ENCODE data around the gene TTLL5. TPM values are rescaled to one million over a fixed set of nuclear protein-coding genes. Genes with fewer than 3 reads are reported as not detected.

TTLL5 gene
- total RNA-seq, 1 donor from 2014 or later = 26.0 TPM

DNA sequence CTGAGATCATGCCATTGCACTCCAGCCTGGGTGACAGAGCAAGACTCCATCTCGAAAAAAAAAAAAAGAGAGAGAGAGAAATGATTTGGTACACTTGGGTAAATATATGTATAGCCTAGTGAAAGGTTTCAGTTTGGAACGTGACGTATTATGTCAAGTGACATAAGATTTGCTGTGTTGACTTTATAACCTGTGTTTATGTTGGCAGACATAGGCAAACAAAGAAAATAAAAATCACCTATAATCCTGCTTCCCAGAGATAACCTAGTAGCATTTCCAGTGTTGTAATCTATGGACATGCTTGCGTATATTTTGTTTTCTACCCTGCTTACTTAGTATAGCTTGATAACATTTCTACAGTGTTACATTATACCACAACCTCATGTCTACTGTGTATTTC is 17.1 kb upstream of the TTLL5 start:
- intact Hi-C loops (cut with DNase I) = no loop called here

DNA sequence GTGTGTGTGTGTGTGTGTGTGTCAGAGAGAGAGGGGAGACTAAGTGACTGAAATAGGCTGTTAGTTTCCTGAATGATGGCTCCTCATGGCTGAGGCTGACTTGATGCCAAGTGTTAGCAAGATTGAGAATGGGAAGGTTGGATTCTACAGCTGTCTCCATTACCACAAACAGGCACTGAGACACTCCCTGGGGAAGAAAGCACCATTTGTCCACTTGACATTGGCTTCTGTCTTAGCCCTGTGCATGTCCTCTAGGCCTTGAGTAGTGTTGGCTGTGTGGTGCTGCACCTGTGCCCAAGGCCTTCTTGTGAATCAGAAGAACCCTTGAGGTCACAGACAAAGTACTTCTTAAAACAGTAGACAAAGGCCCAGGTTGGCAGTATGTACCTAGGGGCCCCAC is 16.0 kb upstream of the TTLL5 start:
- TF ChIP-seq CTCF (IDR thresholded peaks at IDR 0.05) = no peak
- H3K4me1 ChIP-seq = peaks cover 24% of the 10 kb centered on the region
- H3K9me3 ChIP-seq = no peaks in the 10 kb centered on the region
- H3K27me3 ChIP-seq = no peaks in the 10 kb centered on the region
- no peak overlapping the region for H3K4me3 ChIP-seq
- ATAC-seq = no peak
- no peak for DNase-seq
- intact Hi-C loops (cut with DNase I) = no loop called here
- H3K27ac ChIP-seq = no peak overlapping the region
- H3K36me3 ChIP-seq = peaks cover 12% of the 10 kb centered on the region

More for the DNA sequence above, 17.1 kb upstream of the TTLL5 start:
- no peaks in the 10 kb centered on the region for H3K9me3 ChIP-seq
- peaks cover 24% of the 10 kb centered on the region for H3K4me1 ChIP-seq
- no peak overlapping the region for H3K27ac ChIP-seq
- H3K4me3 ChIP-seq = no peak overlapping the region
- no peaks in the 10 kb centered on the region for H3K27me3 ChIP-seq
- DNase-seq (no peak), ATAC-seq (no peak)
- TF ChIP-seq CTCF (IDR thresholded peaks at IDR 0.05) = no peak
- H3K36me3 ChIP-seq = peaks cover 1% of the 10 kb centered on the region

- H3K27ac ChIP-seq = peak overlapping the region; percentile 6
- DNase-seq (no peak), ATAC-seq (no peak)
- H3K4me1 ChIP-seq = peaks cover 24% of the 10 kb centered on the region
- no peaks in the 10 kb centered on the region for H3K27me3 ChIP-seq
- H3K9me3 ChIP-seq = no peaks in the 10 kb centered on the region
- TF ChIP-seq CTCF (IDR thresholded peaks at IDR 0.05) = no peak
- peaks cover 29% of the 10 kb centered on the region for H3K36me3 ChIP-seq
- H3K4me3 ChIP-seq = no peak overlapping the region
- intact Hi-C loops (cut with DNase I) = no loop called here
These were observed 14.3 kb upstream of the TTLL5 start for GRCh38 chr14:75646762-75647161.

- intact Hi-C loops (cut with DNase I) = no loop called here
- no peaks in the 10 kb centered on the region for H3K27me3 ChIP-seq
- DNase-seq (no peak), ATAC-seq (peak; percentile 41)
- H3K27ac ChIP-seq = peak overlapping the region; percentile 68
- H3K4me3 ChIP-seq = no peak overlapping the region
- peaks cover 24% of the 10 kb centered on the region for H3K4me1 ChIP-seq
- no peaks in the 10 kb centered on the region for H3K9me3 ChIP-seq
- H3K36me3 ChIP-seq = peaks cover 34% of the 10 kb centered on the region
- TF ChIP-seq CTCF (IDR thresholded peaks at IDR 0.05) = no peak
These were observed 13.4 kb upstream of the TTLL5 start for GRCh38 chr14:75647640-75648039.

- TF ChIP-seq CTCF (IDR thresholded peaks at IDR 0.05) = no peak
- Histone ChIP-seq H3K27ac (peak overlapping the region; percentile 68), H3K9me3 (no peaks in the 10 kb centered on the region), H3K4me3 (no peak overlapping the region), H3K27me3 (no peaks in the 10 kb centered on the region), H3K4me1 (peaks cover 24% of the 10 kb centered on the region), H3K36me3 (peaks cover 39% of the 10 kb centered on the region)
- DNase-seq (peak; percentile 72), ATAC-seq (peak; percentile 92)
- intact Hi-C loops (cut with DNase I) = no loop called here
These were observed 12.8 kb upstream of the TTLL5 start for GRCh38 chr14:75648066-75648838.

All from upper lobe of right lung (tissue), 1 donor.